Panc1 (cell line): Measurements from ENCODE around the gene HMX1. TPM values are rescaled to one million over a fixed set of nuclear protein-coding genes. Genes with fewer than 3 reads are reported as not detected.

ENCODE experiments used
- ATAC-seq: fragments of 200-7000 bp; cut with Tn5 transposase; 2 replicates; pipeline ENCODE4 v1.9.1; 2020; ENCODE audit warnings: mild to moderate bottlenecking, moderate library complexity
- BruUV-seq: library from RNA; stranded (reverse); fragments of 400-500 nt; replicated peaks from 2 replicates; lab custom pipeline; 2021; lab: Mats Ljungman, UMichigan
- CTCF ChIA-PET: fragments of 300-600 bp; sonication (Branson Sonifier 250); formaldehyde crosslinking; loops from one replicate; lab custom pipeline; 2022; ENCODE audit warnings: antibody characterized with exemption; lab: Charles Lee
- POLR2A ChIA-PET: fragments of 300-600 bp; sonication (Branson Sonifier 250); formaldehyde crosslinking; loops from one replicate; lab custom pipeline; 2022; ENCODE audit warnings: antibody characterized with exemption; lab: Charles Lee
- DNase-seq: peaks from one replicate; pipeline ENCODE4 v3.0.0-alpha.2; 2010; ENCODE audit warnings: low read depth, low spot score
- H3K27ac ChIP-seq: 2 replicates; pipeline ENCODE4 v1.5.1; 2011; ENCODE audit warnings: mild to moderate bottlenecking, low read length, inconsistent platforms
- H3K27me3 ChIP-seq: fragments of 200-500 bp; sonication (Bioruptor generic); 2 replicates; pipeline ENCODE4 v1.6.0; 2014; ENCODE audit warnings: low read length, inconsistent platforms; ENCODE audit not compliant: control insufficient read depth, insufficient read depth
- H3K36me3 ChIP-seq: fragments of 200-500 bp; sonication (Bioruptor generic); 2 replicates; pipeline ENCODE4 v1.5.1; 2014; ENCODE audit warnings: inconsistent platforms, mild to moderate bottlenecking, low read length, moderate library complexity; ENCODE audit not compliant: control insufficient read depth, insufficient read depth
- H3K4me1 ChIP-seq: 2 replicates; pipeline ENCODE4 v1.5.1; 2011; ENCODE audit warnings: inconsistent platforms, mild to moderate bottlenecking, low read length, moderate library complexity; ENCODE audit not compliant: control insufficient read depth, insufficient read depth
- H3K4me3 ChIP-seq, 2 experiments: 2 replicates each; pipeline ENCODE4 v1.5.1; 2011 to 2012; ENCODE audit warnings: low read depth in 2 of 2, low read length in 2 of 2, mild to moderate bottlenecking in 2 of 2, inconsistent platforms in 1 of 2, moderate library complexity in 1 of 2
- H3K9me3 ChIP-seq: fragments of 200-500 bp; sonication (Bioruptor generic); 2 replicates; pipeline ENCODE4 v1.5.1; 2014; ENCODE audit warnings: low read depth, mild to moderate bottlenecking, inconsistent platforms, low read length, moderate library complexity; ENCODE audit not compliant: control insufficient read depth, insufficient read depth
- POLR2AphosphoS5 ChIP-seq: IDR thresholded peaks from 2 replicates; pipeline ENCODE4 v1.6.1; 2012; ENCODE audit warnings: mild to moderate bottlenecking, low read depth, low read length, moderate library complexity
- SIN3A ChIP-seq: IDR thresholded peaks from 2 replicates; pipeline ENCODE4 v1.6.1; 2012; ENCODE audit warnings: low read depth, mild to moderate bottlenecking, low read length, moderate library complexity, borderline replicate concordance; ENCODE audit not compliant: insufficient read depth
- TCF7L2 ChIP-seq: IDR thresholded peaks from 2 replicates; pipeline ENCODE4 v1.6.1; 2011; ENCODE audit warnings: mild to moderate bottlenecking, low read depth, low read length, inconsistent platforms
- in situ Hi-C: cut with HindIII; loops from 2 replicates; pipeline ENCODE4 v1.10.0; 2016; ENCODE audit warnings: low sequenced_read_pairs, low pct_unique_long_range_greater_than_20kb
- intact Hi-C: fragments of 100-400 bp; cut with micrococcal nuclease; formaldehyde crosslinking; loops from one replicate; pipeline ENCODE4 v1.10.0; 2022; ENCODE audit not compliant: unreplicated experiment
- total RNA-seq: library from RNA; stranded (reverse); gene quantifications from one replicate; pipeline ENCODE4 v1.2.1, GENCODE V29; 2021; ENCODE audit not compliant: unreplicated experiment
- TF ChIP-seq, protein P1 (sequence below): fragments of 450-650 bp; IDR thresholded peaks from 2 replicates; pipeline ENCODE4 v1.5.1; 2017; ENCODE audit warnings: mild to moderate bottlenecking
- TF ChIP-seq, protein P2 (sequence below), 2 experiments: IDR thresholded peaks; 2 replicates each; pipeline ENCODE4 v1.6.1; 2011 to 2012; ENCODE audit warnings: low read depth in 2 of 2, control low read depth in 1 of 2, low read length in 1 of 2, mild to moderate bottlenecking in 1 of 2, moderate library complexity in 1 of 2; ENCODE audit not compliant: insufficient read depth in 1 of 2

The HMX1 gene
- total RNA-seq, 1 experiment from 2014 or later: not detected

DNA sequence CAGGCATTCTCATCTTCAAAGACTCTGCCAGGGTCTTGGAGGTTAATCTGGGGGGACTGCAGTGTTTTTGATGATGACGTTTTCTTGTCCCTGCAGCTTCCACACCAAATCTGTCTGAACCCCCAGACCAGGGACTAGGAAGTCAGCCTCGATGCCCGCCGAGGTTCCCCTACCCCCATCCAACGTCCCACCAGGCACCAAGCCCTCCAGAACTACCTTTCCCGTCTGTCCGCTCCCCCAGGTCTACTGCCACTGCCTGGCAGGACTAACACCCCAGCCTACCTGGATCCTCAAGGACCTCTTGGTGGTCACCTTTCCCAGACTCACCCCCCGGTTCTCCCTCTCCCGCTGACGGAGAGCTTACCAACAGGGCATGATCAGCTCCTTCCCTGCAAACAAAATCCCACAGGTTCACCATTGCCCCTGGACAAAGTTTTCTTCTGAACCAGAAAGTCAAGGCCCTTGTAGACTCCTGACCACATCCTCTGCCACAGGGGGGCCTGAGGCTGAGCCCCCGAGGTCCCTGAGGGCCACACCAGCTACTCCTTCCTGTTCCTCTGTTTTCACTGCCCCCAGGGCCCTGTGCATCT is 40.9 kb downstream of the HMX1 start:
- H3K4me1 ChIP-seq: no peaks in the 10 kb centered on the region
- POLR2A ChIA-PET: no interaction called here
- intact Hi-C loops (no loop called here), in situ Hi-C loops (no loop called here)
- H3K4me3 ChIP-seq: no peak overlapping the region
- no peaks in the 10 kb centered on the region for H3K9me3 ChIP-seq
- H3K36me3 ChIP-seq: no peaks in the 10 kb centered on the region
- TF ChIP-seq POLR2AphosphoS5 (no peak), SIN3A (no peak), TCF7L2 (no peak)
- TF ChIP-seq, protein P1, sequence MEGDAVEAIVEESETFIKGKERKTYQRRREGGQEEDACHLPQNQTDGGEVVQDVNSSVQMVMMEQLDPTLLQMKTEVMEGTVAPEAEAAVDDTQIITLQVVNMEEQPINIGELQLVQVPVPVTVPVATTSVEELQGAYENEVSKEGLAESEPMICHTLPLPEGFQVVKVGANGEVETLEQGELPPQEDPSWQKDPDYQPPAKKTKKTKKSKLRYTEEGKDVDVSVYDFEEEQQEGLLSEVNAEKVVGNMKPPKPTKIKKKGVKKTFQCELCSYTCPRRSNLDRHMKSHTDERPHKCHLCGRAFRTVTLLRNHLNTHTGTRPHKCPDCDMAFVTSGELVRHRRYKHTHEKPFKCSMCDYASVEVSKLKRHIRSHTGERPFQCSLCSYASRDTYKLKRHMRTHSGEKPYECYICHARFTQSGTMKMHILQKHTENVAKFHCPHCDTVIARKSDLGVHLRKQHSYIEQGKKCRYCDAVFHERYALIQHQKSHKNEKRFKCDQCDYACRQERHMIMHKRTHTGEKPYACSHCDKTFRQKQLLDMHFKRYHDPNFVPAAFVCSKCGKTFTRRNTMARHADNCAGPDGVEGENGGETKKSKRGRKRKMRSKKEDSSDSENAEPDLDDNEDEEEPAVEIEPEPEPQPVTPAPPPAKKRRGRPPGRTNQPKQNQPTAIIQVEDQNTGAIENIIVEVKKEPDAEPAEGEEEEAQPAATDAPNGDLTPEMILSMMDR: no peak
- TF ChIP-seq, protein P2, sequence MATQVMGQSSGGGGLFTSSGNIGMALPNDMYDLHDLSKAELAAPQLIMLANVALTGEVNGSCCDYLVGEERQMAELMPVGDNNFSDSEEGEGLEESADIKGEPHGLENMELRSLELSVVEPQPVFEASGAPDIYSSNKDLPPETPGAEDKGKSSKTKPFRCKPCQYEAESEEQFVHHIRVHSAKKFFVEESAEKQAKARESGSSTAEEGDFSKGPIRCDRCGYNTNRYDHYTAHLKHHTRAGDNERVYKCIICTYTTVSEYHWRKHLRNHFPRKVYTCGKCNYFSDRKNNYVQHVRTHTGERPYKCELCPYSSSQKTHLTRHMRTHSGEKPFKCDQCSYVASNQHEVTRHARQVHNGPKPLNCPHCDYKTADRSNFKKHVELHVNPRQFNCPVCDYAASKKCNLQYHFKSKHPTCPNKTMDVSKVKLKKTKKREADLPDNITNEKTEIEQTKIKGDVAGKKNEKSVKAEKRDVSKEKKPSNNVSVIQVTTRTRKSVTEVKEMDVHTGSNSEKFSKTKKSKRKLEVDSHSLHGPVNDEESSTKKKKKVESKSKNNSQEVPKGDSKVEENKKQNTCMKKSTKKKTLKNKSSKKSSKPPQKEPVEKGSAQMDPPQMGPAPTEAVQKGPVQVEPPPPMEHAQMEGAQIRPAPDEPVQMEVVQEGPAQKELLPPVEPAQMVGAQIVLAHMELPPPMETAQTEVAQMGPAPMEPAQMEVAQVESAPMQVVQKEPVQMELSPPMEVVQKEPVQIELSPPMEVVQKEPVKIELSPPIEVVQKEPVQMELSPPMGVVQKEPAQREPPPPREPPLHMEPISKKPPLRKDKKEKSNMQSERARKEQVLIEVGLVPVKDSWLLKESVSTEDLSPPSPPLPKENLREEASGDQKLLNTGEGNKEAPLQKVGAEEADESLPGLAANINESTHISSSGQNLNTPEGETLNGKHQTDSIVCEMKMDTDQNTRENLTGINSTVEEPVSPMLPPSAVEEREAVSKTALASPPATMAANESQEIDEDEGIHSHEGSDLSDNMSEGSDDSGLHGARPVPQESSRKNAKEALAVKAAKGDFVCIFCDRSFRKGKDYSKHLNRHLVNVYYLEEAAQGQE (IDR thresholded peaks at IDR 0.05; ENCODE audit: insufficient read depth in 1 of 2, low read depth in 2 of 2, low read length in 1 of 2): no peak
- BruUV-seq: no TSS peak
- ATAC-seq: no peak
- no peak for DNase-seq
- CTCF ChIA-PET: no interaction called here
- H3K27me3 ChIP-seq: peaks cover 2% of the 10 kb centered on the region; the same call in 1 of the 2 replicates
- H3K27ac ChIP-seq: no peak overlapping the region

DNA sequence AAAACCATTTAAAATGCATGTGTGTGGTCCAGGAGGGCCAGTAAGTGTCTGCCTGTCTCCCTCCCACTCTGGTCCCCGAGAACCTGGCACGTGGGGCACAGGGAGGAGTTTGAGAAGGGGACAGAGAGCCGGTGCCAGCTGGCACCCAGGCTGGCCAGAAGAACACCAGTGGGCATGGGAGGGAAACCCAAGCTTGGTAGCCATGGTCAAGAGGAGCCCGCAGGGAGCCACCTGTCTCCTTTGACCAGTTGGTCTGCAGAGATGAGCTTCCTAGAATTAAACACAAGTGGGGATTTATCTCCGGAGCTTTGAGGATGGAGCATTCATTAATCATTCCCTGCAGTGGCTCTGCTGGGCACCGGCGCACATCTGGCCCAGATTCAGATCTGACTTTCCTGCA is 41.6 kb downstream of the HMX1 start:
- Histone ChIP-seq H3K9me3 (no peaks in the 10 kb centered on the region), H3K36me3 (no peaks in the 10 kb centered on the region), H3K4me1 (no peaks in the 10 kb centered on the region), H3K4me3 (no peak overlapping the region), H3K27me3 (peaks cover 3% of the 10 kb centered on the region; the same call in 1 of the 2 replicates), H3K27ac (no peak overlapping the region)
- intact Hi-C loops (no loop called here), in situ Hi-C loops (no loop called here)
- ChIA-PET POLR2A (no interaction called here), CTCF (no interaction called here)
- BruUV-seq: no TSS peak
- DNase-seq (no peak), ATAC-seq (no peak)
- TF ChIP-seq POLR2AphosphoS5 (no peak), TCF7L2 (no peak), SIN3A (no peak)
- TF ChIP-seq, protein P1: no peak
- TF ChIP-seq, protein P2 (IDR thresholded peaks at IDR 0.05; ENCODE audit: insufficient read depth in 1 of 2, low read depth in 2 of 2, low read length in 1 of 2): no peak
